OCI-LY1 (cell line): Measurements from ENCODE around the gene CCR7.

ENCODE experiments used
- H2AFZ ChIP-seq: fragments of 200-600 bp; sonication (generic), shearing (Covaris generic); 2 replicates; pipeline ENCODE4 v1.6.0; 2014; ENCODE audit warnings: antibody characterized with exemption, mild to moderate bottlenecking, low read length
- H3F3A ChIP-seq: fragments of 200-600 bp; sonication (generic), shearing (Covaris generic); 2 replicates; pipeline ENCODE4 v1.6.0; 2014; ENCODE audit warnings: mild to moderate bottlenecking, antibody characterized with exemption, low read length, moderate library complexity; ENCODE audit not compliant: insufficient read depth
- H3K27ac ChIP-seq: fragments of 200-600 bp; sonication (generic); 2 replicates; pipeline ENCODE4 v1.5.1; 2014; ENCODE audit warnings: low read length, mixed run types, mild to moderate bottlenecking, low read depth; ENCODE audit not compliant: poor library complexity, severe bottlenecking
- H3K27me3 ChIP-seq: fragments of 200-600 bp; sonication (generic); 2 replicates; pipeline ENCODE4 v1.6.0; 2014; ENCODE audit warnings: antibody characterized with exemption, mild to moderate bottlenecking, low read length, moderate library complexity; ENCODE audit not compliant: insufficient read depth
- H3K36me3 ChIP-seq: fragments of 200-600 bp; sonication (generic); 2 replicates; pipeline ENCODE4 v1.6.1; 2014; ENCODE audit warnings: mild to moderate bottlenecking, antibody characterized with exemption, low read length, moderate library complexity, mixed read lengths; ENCODE audit not compliant: insufficient read depth
- H3K4me1 ChIP-seq: fragments of 200-600 bp; sonication (generic); 2 replicates; pipeline ENCODE4 v1.5.1; 2014; ENCODE audit warnings: mild to moderate bottlenecking, low read length, moderate library complexity; ENCODE audit not compliant: insufficient read depth, severe bottlenecking
- H3K4me2 ChIP-seq: fragments of 200-600 bp; sonication (generic), shearing (Covaris generic); 2 replicates; pipeline ENCODE4 v1.6.1; 2014; ENCODE audit warnings: low read length
- H3K4me3 ChIP-seq: fragments of 200-600 bp; sonication (generic); 2 replicates; pipeline ENCODE4 v1.5.1; 2014; ENCODE audit warnings: low read length, low read depth, mild to moderate bottlenecking, mixed read lengths; ENCODE audit not compliant: poor library complexity, severe bottlenecking
- H3K79me2 ChIP-seq: fragments of 200-600 bp; shearing (Covaris generic); 2 replicates; pipeline ENCODE4 v1.6.1; 2016; ENCODE audit warnings: mixed run types, low read length, mixed read lengths; ENCODE audit not compliant: insufficient read depth
- H3K9ac ChIP-seq: fragments of 200-600 bp; sonication (generic), shearing (Covaris generic); 2 replicates; pipeline ENCODE4 v1.6.1; 2014; ENCODE audit warnings: mild to moderate bottlenecking, low read length, mixed read lengths
- H3K9me2 ChIP-seq: fragments of 200-600 bp; sonication (generic), shearing (Covaris generic); 2 replicates; pipeline ENCODE4 v1.6.1; 2014; ENCODE audit warnings: low read depth, mild to moderate bottlenecking, low read length, mixed read lengths
- H3K9me3 ChIP-seq: fragments of 200-600 bp; shearing (Covaris generic); 2 replicates; pipeline ENCODE4 v1.6.1; 2014; ENCODE audit warnings: low read length, mixed read lengths
- H4K20me1 ChIP-seq: fragments of 200-600 bp; sonication (generic), shearing (Covaris generic); 2 replicates; pipeline ENCODE4 v1.6.0; 2016; ENCODE audit warnings: mild to moderate bottlenecking, low read length; ENCODE audit not compliant: insufficient read depth
- EZH2 ChIP-seq: fragments of 200-600 bp; sonication (generic), shearing (Covaris generic); IDR thresholded peaks from 2 replicates; pipeline ENCODE4 v1.8.0; 2017; ENCODE audit warnings: borderline replicate concordance, mixed run types, mild to moderate bottlenecking, antibody characterized with exemption, low read length, moderate library complexity, mixed read lengths
- TF ChIP-seq, protein P1 (sequence below): fragments of 200-600 bp; sonication (generic), shearing (Covaris generic); IDR thresholded peaks from 2 replicates; pipeline ENCODE4 v1.5.1; 2017; ENCODE audit warnings: mild to moderate bottlenecking, antibody characterized with exemption, low read length, moderate library complexity, mixed read lengths

Gene CCR7

DNA sequence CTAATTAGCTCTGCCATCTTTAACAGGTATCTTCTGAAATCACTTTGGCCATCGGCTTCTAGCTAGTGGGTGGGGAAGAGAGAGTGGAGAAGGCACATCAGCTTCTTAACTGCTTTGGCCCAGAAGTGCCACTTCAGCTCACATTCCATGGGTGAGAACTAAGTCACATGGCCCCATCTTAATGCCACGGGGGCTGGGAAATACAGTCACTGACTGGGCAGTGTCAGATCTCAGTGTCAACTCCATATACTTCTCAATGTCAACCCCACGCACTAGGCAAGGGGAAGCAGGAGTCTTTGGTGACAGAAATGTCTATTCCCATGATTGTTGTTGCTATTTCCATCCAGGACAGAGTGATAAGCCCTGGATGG is 29.4 kb downstream of the CCR7 start:
- Histone ChIP-seq H3K79me2 (no peaks in the 10 kb centered on the region), H3F3A (no peaks in the 10 kb centered on the region), H3K4me3 (no peak overlapping the region), H3K4me2 (no peak overlapping the region), H2AFZ (no peak overlapping the region), H3K9me3 (no peaks in the 10 kb centered on the region), H3K27ac (no peak overlapping the region), H3K27me3 (no peaks in the 10 kb centered on the region), H3K36me3 (no peaks in the 10 kb centered on the region), H3K9ac (no peak overlapping the region), H3K4me1 (peaks cover 47% of the 10 kb centered on the region), H4K20me1 (no peaks in the 10 kb centered on the region), H3K9me2 (no peaks in the 10 kb centered on the region)
- TF ChIP-seq, protein P1, sequence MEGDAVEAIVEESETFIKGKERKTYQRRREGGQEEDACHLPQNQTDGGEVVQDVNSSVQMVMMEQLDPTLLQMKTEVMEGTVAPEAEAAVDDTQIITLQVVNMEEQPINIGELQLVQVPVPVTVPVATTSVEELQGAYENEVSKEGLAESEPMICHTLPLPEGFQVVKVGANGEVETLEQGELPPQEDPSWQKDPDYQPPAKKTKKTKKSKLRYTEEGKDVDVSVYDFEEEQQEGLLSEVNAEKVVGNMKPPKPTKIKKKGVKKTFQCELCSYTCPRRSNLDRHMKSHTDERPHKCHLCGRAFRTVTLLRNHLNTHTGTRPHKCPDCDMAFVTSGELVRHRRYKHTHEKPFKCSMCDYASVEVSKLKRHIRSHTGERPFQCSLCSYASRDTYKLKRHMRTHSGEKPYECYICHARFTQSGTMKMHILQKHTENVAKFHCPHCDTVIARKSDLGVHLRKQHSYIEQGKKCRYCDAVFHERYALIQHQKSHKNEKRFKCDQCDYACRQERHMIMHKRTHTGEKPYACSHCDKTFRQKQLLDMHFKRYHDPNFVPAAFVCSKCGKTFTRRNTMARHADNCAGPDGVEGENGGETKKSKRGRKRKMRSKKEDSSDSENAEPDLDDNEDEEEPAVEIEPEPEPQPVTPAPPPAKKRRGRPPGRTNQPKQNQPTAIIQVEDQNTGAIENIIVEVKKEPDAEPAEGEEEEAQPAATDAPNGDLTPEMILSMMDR, result no peak

DNA sequence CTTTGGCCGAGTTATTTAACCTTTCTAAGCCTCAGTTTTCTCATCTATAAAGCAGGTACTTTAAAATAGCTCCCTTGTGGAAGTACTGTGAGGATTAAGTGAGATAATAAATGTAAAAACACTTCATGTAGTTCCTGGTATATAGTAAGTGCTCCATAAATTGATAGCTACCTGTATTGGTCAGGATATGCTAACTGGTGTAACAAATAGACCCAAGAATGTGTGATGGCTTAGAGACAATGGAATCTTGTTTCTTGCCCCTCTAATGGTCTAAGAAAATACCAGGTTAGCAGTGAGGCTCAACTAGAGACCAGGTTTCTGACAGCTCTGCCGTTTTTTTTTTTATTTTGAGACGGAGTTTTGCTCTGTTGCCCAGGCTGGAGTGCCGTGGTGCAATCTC is 29.8 kb downstream of the CCR7 start:
- H3K4me2 ChIP-seq, result no peak overlapping the region
- no peaks in the 10 kb centered on the region for H3K36me3 ChIP-seq
- H3K4me1 ChIP-seq, result peaks cover 47% of the 10 kb centered on the region

DNA sequence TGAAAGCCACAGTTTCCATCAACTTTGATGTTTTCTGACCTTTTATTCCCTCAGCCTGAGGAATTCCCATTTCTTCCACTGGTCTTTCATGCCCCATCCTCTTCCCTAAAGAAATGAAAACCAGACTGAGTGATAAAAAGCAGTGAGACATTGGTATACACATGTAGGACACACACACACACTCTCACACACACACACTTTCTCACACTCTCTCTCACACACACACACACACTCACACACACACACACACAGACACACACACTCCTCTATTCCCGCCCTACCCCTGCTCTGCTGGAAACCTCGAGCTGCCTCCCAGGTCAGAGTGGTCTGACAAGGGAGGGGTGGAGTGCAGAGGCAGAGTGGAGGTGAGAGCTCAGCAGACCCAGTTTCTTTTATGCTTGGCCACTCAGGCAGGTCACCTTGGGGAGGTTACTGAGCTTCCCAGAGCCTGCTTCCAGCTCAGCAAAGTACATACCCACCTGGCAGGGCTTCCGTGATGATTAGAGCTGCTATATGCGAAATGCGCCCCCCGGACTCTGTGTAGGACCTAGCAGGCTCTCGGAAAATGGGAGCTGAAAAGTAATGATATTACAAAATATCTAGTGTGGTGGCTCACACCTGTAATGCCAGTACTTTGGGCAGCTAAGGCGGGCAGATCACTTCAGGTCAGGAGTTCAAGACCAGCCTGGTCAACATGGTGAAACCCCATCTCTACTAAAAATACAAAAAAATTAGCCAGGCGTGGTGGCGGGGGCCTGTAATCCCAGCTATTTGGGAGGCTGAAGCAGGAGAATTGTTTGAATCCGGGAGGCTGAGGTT is 30.7 kb downstream of the CCR7 start:
- no peaks in the 10 kb centered on the region for H3K9me2 ChIP-seq
- no peak overlapping the region; the same call in 1 of the 2 replicates for H3K4me2 ChIP-seq
- no peaks in the 10 kb centered on the region for H4K20me1 ChIP-seq
- no peaks in the 10 kb centered on the region for H3K27me3 ChIP-seq
- H2AFZ ChIP-seq, result no peak overlapping the region
- no peaks in the 10 kb centered on the region for H3K9me3 ChIP-seq
- TF ChIP-seq, protein P1, result no peak
- no peak for TF ChIP-seq EZH2
- H3K4me3 ChIP-seq, result no peak overlapping the region
- H3K79me2 ChIP-seq, result no peaks in the 10 kb centered on the region
- peaks cover 52% of the 10 kb centered on the region for H3K4me1 ChIP-seq
- H3K9ac ChIP-seq, result no peak overlapping the region; the same call in 1 of the 2 replicates
- no peaks in the 10 kb centered on the region for H3K36me3 ChIP-seq
- H3F3A ChIP-seq, result no peaks in the 10 kb centered on the region
- peak overlapping the region; percentile 85 for H3K27ac ChIP-seq

More for the DNA sequence above, 29.8 kb downstream of the CCR7 start:
- H3K9ac ChIP-seq, result no peak overlapping the region
- H3K27me3 ChIP-seq, result no peaks in the 10 kb centered on the region
- TF ChIP-seq EZH2, result no peak
- TF ChIP-seq, protein P1, result no peak
- H3K27ac ChIP-seq, result no peak overlapping the region
- H3K4me3 ChIP-seq, result no peak overlapping the region
- no peaks in the 10 kb centered on the region for H3K9me2 ChIP-seq
- no peak overlapping the region for H2AFZ ChIP-seq
- H4K20me1 ChIP-seq, result no peaks in the 10 kb centered on the region
- H3F3A ChIP-seq, result no peaks in the 10 kb centered on the region
- no peaks in the 10 kb centered on the region for H3K79me2 ChIP-seq
- no peaks in the 10 kb centered on the region for H3K9me3 ChIP-seq
